HEK293 (cell line): Measurements from ENCODE around the gene FCHO2.

Experiments
- CTCF ChIA-PET: fragments of 350-600 bp; formaldehyde crosslinking; extraction: SDS; loops from one replicate; lab custom pipeline; 2021; ENCODE audit warnings: antibody characterized with exemption; lab: Yijun Ruan, JAX
- POLR2A ChIA-PET: fragments of 300-600 bp; formaldehyde crosslinking; extraction: SDS; loops from one replicate; lab custom pipeline; 2020; ENCODE audit warnings: antibody characterized with exemption, inconsistent platforms; lab: Yijun Ruan, JAX
- H3K27ac ChIP-seq: fragments of 200-500 bp; sonication (Bioruptor generic); 2 replicates; pipeline ENCODE4 v1.5.1; 2014; ENCODE audit warnings: low read depth, low read length, control low read depth, inconsistent platforms; ENCODE audit errors: extremely low read depth
- H3K36me3 ChIP-seq, 2 experiments: fragments of 200-500 bp in 1 of 2; sonication (Bioruptor generic) in 1 of 2; 1 replicate in 1 of 2; 2 replicates in 1 of 2; pipeline ENCODE4 v1.5.1; 2014 to 2017; ENCODE audit warnings: inconsistent platforms in 2 of 2, low read length in 2 of 2; ENCODE audit not compliant: control insufficient read depth in 2 of 2, insufficient read depth in 1 of 2
- H3K4me1 ChIP-seq: fragments of 200-500 bp; sonication (Bioruptor generic); 2 replicates; pipeline ENCODE4 v1.5.1; 2014; ENCODE audit warnings: mild to moderate bottlenecking, low read length, inconsistent platforms; ENCODE audit not compliant: control insufficient read depth, insufficient read depth
- H3K4me3 ChIP-seq: 2 replicates; pipeline ENCODE4 v1.5.1; 2011; ENCODE audit warnings: low read depth, mild to moderate bottlenecking, control low read depth, low read length, moderate library complexity
- H3K9me3 ChIP-seq: fragments of 200-500 bp; sonication (Bioruptor generic); 2 replicates; pipeline ENCODE4 v1.5.1; 2014; ENCODE audit warnings: low read depth, low read length, inconsistent platforms; ENCODE audit not compliant: control insufficient read depth, insufficient read depth
- BCL6B ChIP-seq: fragments of 450-650 bp; formaldehyde crosslinking; IDR thresholded peaks from 2 replicates; pipeline ENCODE4 v1.5.1; 2017; ENCODE audit warnings: missing biosample characterization, missing genetic modification characterization
- CTCF ChIP-seq: fragments of 450-650 bp; formaldehyde crosslinking; IDR thresholded peaks from 2 replicates; pipeline ENCODE4 v1.5.1; 2016; ENCODE audit warnings: missing biosample characterization, missing genetic modification characterization
- HIC1 ChIP-seq: fragments of 450-650 bp; formaldehyde crosslinking; IDR thresholded peaks from 2 replicates; pipeline ENCODE4 v1.5.1; 2016; ENCODE audit warnings: missing biosample characterization, missing genetic modification characterization
- KLF17 ChIP-seq: fragments of 450-650 bp; formaldehyde crosslinking; IDR thresholded peaks from 2 replicates; pipeline ENCODE4 v1.5.1; 2016; ENCODE audit warnings: missing biosample characterization, missing genetic modification characterization
- PATZ1 ChIP-seq: fragments of 450-650 bp; formaldehyde crosslinking; IDR thresholded peaks from 2 replicates; pipeline ENCODE4 v1.5.1; 2016; ENCODE audit warnings: missing biosample characterization, missing genetic modification characterization
- ZBTB20 ChIP-seq: fragments of 450-650 bp; formaldehyde crosslinking; IDR thresholded peaks from 2 replicates; pipeline ENCODE4 v1.5.1; 2016; ENCODE audit warnings: missing biosample characterization, missing genetic modification characterization
- ZBTB48 ChIP-seq: fragments of 450-650 bp; formaldehyde crosslinking; IDR thresholded peaks from 2 replicates; pipeline ENCODE4 v1.5.1; 2016; ENCODE audit warnings: missing biosample characterization, missing genetic modification characterization
- ZNF138 ChIP-seq: fragments of 450-650 bp; formaldehyde crosslinking; IDR thresholded peaks from 2 replicates; pipeline ENCODE4 v1.5.1; 2016; ENCODE audit warnings: missing biosample characterization, missing genetic modification characterization, borderline replicate concordance
- ZNF148 ChIP-seq: fragments of 450-650 bp; formaldehyde crosslinking; IDR thresholded peaks from 2 replicates; pipeline ENCODE4 v1.5.0; 2017; ENCODE audit warnings: missing biosample characterization, missing genetic modification characterization, borderline replicate concordance
- ZNF157 ChIP-seq: fragments of 450-650 bp; formaldehyde crosslinking; IDR thresholded peaks from 2 replicates; pipeline ENCODE4 v1.5.1; 2016; ENCODE audit warnings: missing biosample characterization, missing genetic modification characterization
- ZNF175 ChIP-seq: fragments of 450-650 bp; formaldehyde crosslinking; IDR thresholded peaks from 2 replicates; pipeline ENCODE4 v1.5.1; 2016; ENCODE audit warnings: missing biosample characterization, missing genetic modification characterization
- ZNF23 ChIP-seq: fragments of 450-650 bp; formaldehyde crosslinking; IDR thresholded peaks from 2 replicates; pipeline ENCODE4 v1.5.1; 2016; ENCODE audit warnings: missing biosample characterization, missing genetic modification characterization, borderline replicate concordance
- ZNF248 ChIP-seq: fragments of 450-650 bp; formaldehyde crosslinking; IDR thresholded peaks from 2 replicates; pipeline ENCODE4 v1.5.1; 2017; ENCODE audit warnings: missing biosample characterization, missing genetic modification characterization
- ZNF280C ChIP-seq: fragments of 450-650 bp; formaldehyde crosslinking; IDR thresholded peaks from 2 replicates; pipeline ENCODE4 v1.5.1; 2016; ENCODE audit warnings: missing biosample characterization, missing genetic modification characterization
- ZNF302 ChIP-seq: fragments of 450-650 bp; formaldehyde crosslinking; IDR thresholded peaks from 2 replicates; pipeline ENCODE4 v1.5.1; 2016; ENCODE audit warnings: missing biosample characterization, missing genetic modification characterization, low read depth
- ZNF37A ChIP-seq: fragments of 450-650 bp; IDR thresholded peaks from 2 replicates; pipeline ENCODE4 v1.5.1; 2018; ENCODE audit warnings: missing biosample characterization, missing genetic modification characterization
- ZNF391 ChIP-seq: fragments of 450-650 bp; formaldehyde crosslinking; IDR thresholded peaks from 2 replicates; pipeline ENCODE4 v1.5.1; 2016; ENCODE audit warnings: low read depth, missing biosample characterization, missing genetic modification characterization, borderline replicate concordance
- ZNF501 ChIP-seq: fragments of 450-650 bp; formaldehyde crosslinking; IDR thresholded peaks from 2 replicates; pipeline ENCODE4 v1.5.1; 2016; ENCODE audit warnings: missing biosample characterization, missing genetic modification characterization
- ZNF692 ChIP-seq: fragments of 450-650 bp; formaldehyde crosslinking; IDR thresholded peaks from 2 replicates; pipeline ENCODE4 v1.5.1; 2016; ENCODE audit warnings: missing biosample characterization, missing genetic modification characterization
- ZNF747 ChIP-seq: fragments of 450-650 bp; formaldehyde crosslinking; IDR thresholded peaks from 2 replicates; pipeline ENCODE4 v1.5.1; 2016; ENCODE audit warnings: missing biosample characterization, missing genetic modification characterization
- ZNF785 ChIP-seq: fragments of 450-650 bp; formaldehyde crosslinking; IDR thresholded peaks from 2 replicates; pipeline ENCODE4 v1.5.1; 2016; ENCODE audit warnings: missing biosample characterization, missing genetic modification characterization
- ZSCAN16 ChIP-seq: fragments of 450-650 bp; formaldehyde crosslinking; IDR thresholded peaks from 2 replicates; pipeline ENCODE4 v1.5.1; 2016; ENCODE audit warnings: missing biosample characterization, missing genetic modification characterization

FCHO2 gene

GRCh38 chr5:73112359-73112758, 156.5 kb downstream of the FCHO2 start (continued):
- TF ChIP-seq BCL6B (tag by site-specific recombination): no peak
- TF ChIP-seq ZNF37A: no peak
- no peak for TF ChIP-seq ZNF23
- no peak for TF ChIP-seq ZNF248 (tag by site-specific recombination)
- TF ChIP-seq PATZ1 (tag by site-specific recombination): no peak
- TF ChIP-seq ZBTB48: no peak
- no peak for TF ChIP-seq ZNF138
- no peak for TF ChIP-seq ZNF280C (tag by site-specific recombination)
- no peak for TF ChIP-seq ZNF785 (tag by site-specific recombination)
- no peak for TF ChIP-seq ZNF391 (tag by site-specific recombination)

GRCh38 chr5:73114044-73114688, 158.3 kb downstream of the FCHO2 start:
- ChIA-PET CTCF (no interaction called here), POLR2A (no interaction called here)
- TF ChIP-seq HIC1 (tag by site-specific recombination): no peak
- no peak for TF ChIP-seq ZNF692 (tag by site-specific recombination)
- no peak for TF ChIP-seq ZNF157 (tag by site-specific recombination)
- no peak for TF ChIP-seq ZNF501 (tag by site-specific recombination)
- no peak for TF ChIP-seq ZNF248 (tag by site-specific recombination)
- no peak for TF ChIP-seq ZNF747 (tag by site-specific recombination)
- TF ChIP-seq ZNF302 (tag by site-specific recombination): no peak
- TF ChIP-seq CTCF (tag by site-specific recombination): no peak
- no peak for TF ChIP-seq KLF17 (tag by site-specific recombination)
- no peak for TF ChIP-seq ZNF175 (tag by site-specific recombination)
- no peak for TF ChIP-seq ZSCAN16 (tag by site-specific recombination)
- TF ChIP-seq ZBTB20 (tag by site-specific recombination): no peak
- TF ChIP-seq ZNF148 (tag by site-specific recombination): no peak

More at GRCh38 chr5:73114044-73114688, 158.3 kb downstream of the FCHO2 start:
- no peaks in the 10 kb centered on the region for H3K36me3 ChIP-seq
- no peak overlapping the region for H3K4me3 ChIP-seq
- no peaks in the 10 kb centered on the region for H3K4me1 ChIP-seq
- no peaks in the 10 kb centered on the region for H3K9me3 ChIP-seq
- no peak overlapping the region for H3K27ac ChIP-seq
